GM12878 (cell line): ENCODE data around the gene TP53BP1. TPM values are rescaled to one million over a fixed set of nuclear protein-coding genes. Genes with fewer than 3 reads are reported as not detected.

Experiments used
- ATAC-seq: fragments of 200-7000 bp; cut with Tn5 transposase; 3 replicates; pipeline ENCODE4 v1.9.1; 2020; ENCODE audit warnings: mild to moderate bottlenecking, moderate library complexity
- BruUV-seq: library from RNA; stranded (reverse); fragments of 400-500 nt; replicated peaks from 2 replicates; lab custom pipeline; 2021; lab: Mats Ljungman, UMichigan
- CTCF ChIA-PET: fragments of 300-600 bp; sonication (Branson Sonifier 250); formaldehyde crosslinking; extraction: SDS; loops from one replicate; lab custom pipeline; 2021; ENCODE audit warnings: inconsistent platforms; lab: Yijun Ruan, JAX
- POLR2A ChIA-PET: fragments of 350-600 bp; formaldehyde crosslinking; extraction: SDS; loops from one replicate; lab custom pipeline; 2021; ENCODE audit warnings: inconsistent platforms; lab: Charles Lee
- RAD21 ChIA-PET: fragments of 300-600 bp; sonication (Branson Sonifier 250); formaldehyde crosslinking; loops from one replicate; lab custom pipeline; 2023; ENCODE audit warnings: antibody characterized with exemption; ENCODE audit not compliant: unreplicated experiment; lab: Charles Lee
- SMC1A ChIA-PET: fragments of 300-600 bp; sonication (Branson Sonifier 250); formaldehyde crosslinking; loops from one replicate; lab custom pipeline; 2023; ENCODE audit not compliant: unreplicated experiment, uncharacterized antibody; lab: Charles Lee
- DNase-seq: peaks from one replicate; pipeline ENCODE4 v3.0.0-alpha.2; 2011; ENCODE audit warnings: low read depth, low spot score
- FAIRE-seq: peaks from 3 replicates; lab custom pipeline; 2011; peaks lifted over from hg19 to GRCh38; lab: Jason Lieb, UNC
- H2AFZ ChIP-seq: 2 replicates; pipeline ENCODE4 v1.6.0; 2011; ENCODE audit warnings: low read depth, low read length, control low read depth; ENCODE audit not compliant: control insufficient read depth
- H3K27ac ChIP-seq: 2 replicates; pipeline ENCODE4 v1.5.1; 2011; ENCODE audit warnings: control low read depth; ENCODE audit not compliant: control insufficient read depth, insufficient read depth
- H3K27me3 ChIP-seq, 2 experiments: replicated peaks in 1 of 2; 2 replicates each; pipeline versions ENCODE4 v1.6.0 to v1.6.1; 2011; ENCODE audit warnings: low read length in 1 of 2; ENCODE audit not compliant: control insufficient read depth in 2 of 2, insufficient read depth in 2 of 2
- H3K36me3 ChIP-seq, 2 experiments: 2 replicates each; pipeline ENCODE4 v1.5.1; 2011; ENCODE audit warnings: low read length in 1 of 2; ENCODE audit not compliant: control insufficient read depth in 2 of 2, insufficient read depth in 2 of 2
- H3K4me1 ChIP-seq: 2 replicates; pipeline ENCODE4 v1.6.1; 2011; ENCODE audit warnings: mild to moderate bottlenecking, low read length, moderate library complexity, mixed read lengths; ENCODE audit not compliant: control insufficient read depth, insufficient read depth
- H3K4me2 ChIP-seq: 2 replicates; pipeline ENCODE4 v1.6.0; 2011; ENCODE audit warnings: control low read depth; ENCODE audit not compliant: control insufficient read depth, insufficient read depth
- H3K4me3 ChIP-seq: fragments of 200-600 bp; sonication (generic); 2 replicates; pipeline ENCODE4 v1.5.1; 2016
- H3K79me2 ChIP-seq: 2 replicates; pipeline ENCODE4 v1.6.0; 2011; ENCODE audit warnings: low read length; ENCODE audit not compliant: control insufficient read depth, insufficient read depth
- H3K9ac ChIP-seq: 2 replicates; pipeline ENCODE4 v1.8.0; 2011; ENCODE audit warnings: low read length, control low read depth, mixed read lengths; ENCODE audit not compliant: control insufficient read depth, insufficient read depth
- H3K9me3 ChIP-seq: replicated peaks from 3 replicates; pipeline ENCODE4 v1.5.1; 2011; ENCODE audit warnings: mild to moderate bottlenecking, low read length; ENCODE audit not compliant: control insufficient read depth, insufficient read depth
- H4K20me1 ChIP-seq: 2 replicates; pipeline ENCODE4 v1.6.0; 2011; ENCODE audit not compliant: control insufficient read depth, insufficient read depth
- EZH2 ChIP-seq: IDR thresholded peaks from 2 replicates; pipeline ENCODE4 v1.6.1; 2012; ENCODE audit warnings: low read depth, mild to moderate bottlenecking, control low read depth, inconsistent platforms, low read length, borderline replicate concordance; ENCODE audit not compliant: control insufficient read depth
- GATAD2B ChIP-seq: fragments of 450-650 bp; conservative IDR thresholded peaks from 2 replicates; pipeline ENCODE4 v1.6.1; 2017; ENCODE audit warnings: low read depth, mild to moderate bottlenecking, moderate library complexity
- MTA2 ChIP-seq: fragments of 450-650 bp; IDR thresholded peaks from 2 replicates; pipeline ENCODE4 v1.6.1; 2016; ENCODE audit warnings: low read depth, mild to moderate bottlenecking, moderate library complexity
- MYC ChIP-seq: IDR thresholded peaks from 2 replicates; pipeline ENCODE4 v1.6.1; 2011; ENCODE audit warnings: mild to moderate bottlenecking, low read length, moderate library complexity, inconsistent platforms; ENCODE audit not compliant: insufficient read depth, insufficient replicate concordance, insufficient read length, severe bottlenecking
- RAD21 ChIP-seq: IDR thresholded peaks from 2 replicates; pipeline ENCODE4 v1.6.1; 2011; ENCODE audit warnings: mild to moderate bottlenecking, low read depth, low read length, moderate library complexity; ENCODE audit not compliant: insufficient read depth
- RB1 ChIP-seq: fragments of 450-650 bp; formaldehyde crosslinking; IDR thresholded peaks from 2 replicates; pipeline ENCODE4 v1.6.1; 2017; ENCODE audit warnings: mild to moderate bottlenecking, borderline replicate concordance
- SIN3A ChIP-seq: IDR thresholded peaks from 2 replicates; pipeline ENCODE4 v1.6.1; 2012; ENCODE audit warnings: low read depth, low read length, improper control_type of control experiment
- SMC3 ChIP-seq: IDR thresholded peaks from 2 replicates; pipeline ENCODE4 v1.6.1; 2011; ENCODE audit warnings: low read length, improper control_type of control experiment, borderline replicate concordance
- SUZ12 ChIP-seq: fragments of 200-600 bp; sonication (generic); IDR thresholded peaks from one replicate; pipeline ENCODE4 v1.6.1; 2018; ENCODE audit warnings: antibody characterized with exemption, mild to moderate bottlenecking; ENCODE audit not compliant: unreplicated experiment
- TCF3 ChIP-seq: IDR thresholded peaks from 2 replicates; pipeline ENCODE4 v1.6.1; 2012; ENCODE audit warnings: low read depth, mild to moderate bottlenecking, low read length, borderline replicate concordance; ENCODE audit not compliant: insufficient read depth
- USF1 ChIP-seq: IDR thresholded peaks from 2 replicates; pipeline ENCODE4 v1.6.1; 2011; ENCODE audit warnings: borderline replicate concordance, low read depth, mild to moderate bottlenecking, moderate library complexity, mixed read lengths, low read length; ENCODE audit not compliant: insufficient read depth; ENCODE audit errors: extremely low read length
- ZBED1 ChIP-seq: IDR thresholded peaks from 2 replicates; pipeline ENCODE4 v1.6.1; 2016; ENCODE audit warnings: borderline replicate concordance
- WGBS: methylation state at CpG from one replicate; pipeline ENCODE4 v1.1.6; 2016; ENCODE audit warnings: low lambda C conversion rate; ENCODE audit not compliant: insufficient replicate concordance, insufficient coverage; ENCODE audit errors: missing lambda C conversion rate; 5-methylcytosine and 5-hydroxymethylcytosine counted together
- in situ Hi-C: fragments of 300-500 bp; cut with MboI; formaldehyde crosslinking; loops from 9 replicates; pipeline ENCODE4 v1.14.3; 2018; ENCODE audit warnings: mixed read lengths
- intact Hi-C: fragments of 100-400 bp; cut with micrococcal nuclease; formaldehyde crosslinking; loops from one replicate; pipeline ENCODE4 v1.14.2; 2022; ENCODE audit not compliant: unreplicated experiment
- polyA plus RNA-seq, 11 experiments: library from polyadenylated mRNA; depleted of rRNA in 4 of 11; unstranded in 6 of 11; stranded (reverse) in 5 of 11; fragments of >200 nt; fragmentation: Nextera tagmentation in 4 of 11; fragmentation: Illumina TruSeq in 1 of 11; extraction: Ambion mirVana in 4 of 11; extraction: Trizol in 1 of 11; gene quantifications; 1 replicate in 1 of 11; 2 replicates in 10 of 11; pipeline versions ENCODE4 v1.2.1 to v1.2.3, GENCODE V29; 2011 to 2016; ENCODE audit warnings: inconsistent platforms in 2 of 11, missing spikeins in 2 of 11, low read depth in 1 of 11
- total RNA-seq, 4 experiments: library from RNA; depleted of rRNA in 3 of 4; stranded (reverse); fragments of >200 nt in 3 of 4; fragmentation: Illumina TruSeq in 1 of 4; extraction: Trizol in 1 of 4; gene quantifications; 2 replicates each; pipeline versions ENCODE4 v1.2.1 to v1.2.3, GENCODE V29; 2013 to 2021
- TF ChIP-seq, protein P1 (sequence below), 3 experiments: IDR thresholded peaks in 2 of 3; conservative IDR thresholded peaks in 1 of 3; 2 replicates each; pipeline ENCODE4 v1.5.1; 2011; ENCODE audit warnings: low read depth in 3 of 3, low read length in 3 of 3, mild to moderate bottlenecking in 3 of 3, control low read depth in 2 of 3, moderate library complexity in 2 of 3, inconsistent platforms in 1 of 3, mixed read lengths in 1 of 3; ENCODE audit not compliant: control insufficient read depth in 2 of 3, insufficient read depth in 1 of 3; ENCODE audit errors: extremely low read depth in 1 of 3
- TF ChIP-seq, protein P2 (sequence below): IDR thresholded peaks from 2 replicates; pipeline ENCODE4 v1.6.1; 2012; ENCODE audit warnings: low read depth, low read length, improper control_type of control experiment

TP53BP1 gene
- total and polyA plus RNA-seq, 10 of the 15 experiments (the other 5 are each of a cell fraction or from before 2014, with no cell fraction given): 6.2 to 50.2 (median 19.3) TPM

DNA sequence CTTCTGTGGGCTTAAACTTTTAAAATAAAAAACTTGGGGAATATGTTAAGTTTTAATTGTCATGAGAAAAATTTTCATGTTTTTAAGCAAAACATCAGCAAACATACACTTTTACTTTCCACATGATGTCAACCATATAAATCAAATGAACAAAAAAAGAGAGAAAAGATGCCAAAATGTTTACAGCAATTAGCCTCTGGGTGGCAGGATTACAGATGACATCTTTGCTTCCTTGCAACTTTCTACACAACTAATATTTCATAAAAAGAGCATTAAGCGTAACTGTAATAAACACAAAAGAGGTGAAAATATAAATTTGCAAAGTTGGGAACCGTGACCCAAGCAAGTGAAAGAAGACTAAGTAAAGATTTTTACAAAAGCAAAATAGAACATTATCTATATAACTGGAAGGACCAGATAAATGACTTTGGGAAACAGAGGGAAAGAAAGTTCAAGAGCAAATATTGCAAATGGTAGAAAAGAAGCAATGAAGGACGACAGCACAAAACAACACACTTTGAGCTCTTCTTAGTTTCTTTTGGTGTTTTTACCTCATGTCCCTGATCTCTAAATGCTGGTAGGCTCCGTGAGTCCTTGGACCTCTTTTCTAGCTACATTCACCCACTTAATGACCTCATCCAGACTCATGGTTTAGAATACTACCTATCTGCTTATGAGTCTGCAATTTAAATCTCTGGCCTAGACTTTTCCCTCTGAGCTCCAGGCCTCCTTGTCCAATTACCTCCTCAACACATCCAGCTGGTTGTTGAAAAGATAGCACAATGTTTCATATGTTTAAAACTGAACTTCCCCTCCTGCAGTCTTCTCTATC, 9.4 kb downstream of the TP53BP1 start:
- DNase-seq: no peak
- no peak; the same call in 2 of the 3 replicates for ATAC-seq
- WGBS: 81% methylated on average over 4 of the region's 4 CpGs
- RAD21 ChIA-PET: interaction anchor here (0.7 to 1.0 kb wide), 3 partner anchors 10 to 31 kb away, joined by 4 to 5 read pairs (median 5); partner anchors contain the start of gene TP53BP1
- Histone ChIP-seq H4K20me1 (no peaks in the 10 kb centered on the region), H3K4me2 (no peak overlapping the region), H3K36me3 (peaks cover 0 to 7% of the 10 kb centered on the region in 2 experiments; a peak in 2 of 4 replicates), H3K9me3 (no peaks in the 10 kb centered on the region), H3K4me3 (no peak overlapping the region), H3K9ac (no peak overlapping the region), H3K27ac (no peak overlapping the region), H3K79me2 (no peaks in the 10 kb centered on the region), H3K27me3 (no peaks in the 10 kb centered on the region), H3K4me1 (no peaks in the 10 kb centered on the region), H2AFZ (no peak overlapping the region)
- intact Hi-C loops: no loop called here
- no TSS peak for BruUV-seq
- POLR2A ChIA-PET: no interaction called here
- no peak for FAIRE-seq
- TF ChIP-seq, protein P1, sequence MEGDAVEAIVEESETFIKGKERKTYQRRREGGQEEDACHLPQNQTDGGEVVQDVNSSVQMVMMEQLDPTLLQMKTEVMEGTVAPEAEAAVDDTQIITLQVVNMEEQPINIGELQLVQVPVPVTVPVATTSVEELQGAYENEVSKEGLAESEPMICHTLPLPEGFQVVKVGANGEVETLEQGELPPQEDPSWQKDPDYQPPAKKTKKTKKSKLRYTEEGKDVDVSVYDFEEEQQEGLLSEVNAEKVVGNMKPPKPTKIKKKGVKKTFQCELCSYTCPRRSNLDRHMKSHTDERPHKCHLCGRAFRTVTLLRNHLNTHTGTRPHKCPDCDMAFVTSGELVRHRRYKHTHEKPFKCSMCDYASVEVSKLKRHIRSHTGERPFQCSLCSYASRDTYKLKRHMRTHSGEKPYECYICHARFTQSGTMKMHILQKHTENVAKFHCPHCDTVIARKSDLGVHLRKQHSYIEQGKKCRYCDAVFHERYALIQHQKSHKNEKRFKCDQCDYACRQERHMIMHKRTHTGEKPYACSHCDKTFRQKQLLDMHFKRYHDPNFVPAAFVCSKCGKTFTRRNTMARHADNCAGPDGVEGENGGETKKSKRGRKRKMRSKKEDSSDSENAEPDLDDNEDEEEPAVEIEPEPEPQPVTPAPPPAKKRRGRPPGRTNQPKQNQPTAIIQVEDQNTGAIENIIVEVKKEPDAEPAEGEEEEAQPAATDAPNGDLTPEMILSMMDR (IDR thresholded peaks at IDR 0.05 in 2 of 3, conservative IDR thresholded peaks at IDR 0.05 in 1 of 3; ENCODE audit: control insufficient read depth in 2 of 3, extremely low read depth in 1 of 3, insufficient read depth in 1 of 3, low read depth in 3 of 3, low read length in 3 of 3): peak; percentile 12 to 36 (median 35); a peak in 4 of 6 replicates
- no peak for TF ChIP-seq MYC
- TF ChIP-seq, protein P2, sequence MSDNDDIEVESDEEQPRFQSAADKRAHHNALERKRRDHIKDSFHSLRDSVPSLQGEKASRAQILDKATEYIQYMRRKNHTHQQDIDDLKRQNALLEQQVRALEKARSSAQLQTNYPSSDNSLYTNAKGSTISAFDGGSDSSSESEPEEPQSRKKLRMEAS: no peak
- peak; percentile 40; the same call in 1 of the 2 replicates for TF ChIP-seq SMC3
- no peak for TF ChIP-seq EZH2
- 0 out of 2 replicates have a peak, but pooled peaks have one; percentile 24 for TF ChIP-seq RAD21
- TF ChIP-seq TCF3: no peak
- TF ChIP-seq USF1: no peak
- TF ChIP-seq GATAD2B: no peak
- TF ChIP-seq MTA2: no peak
- no peak for TF ChIP-seq SUZ12
- TF ChIP-seq ZBED1: no peak
- TF ChIP-seq RB1: no peak
- no peak for TF ChIP-seq SIN3A
- in situ Hi-C loops: no loop called here
- CTCF ChIA-PET: interaction anchor here (1.0 to 4.5 kb wide), 4 partner anchors 10 to 107 kb away, joined by 3 to 54 read pairs (median 4); no protein-coding TSS in a partner anchor
- SMC1A ChIA-PET: interaction anchor here (1.1 to 3.9 kb wide), 3 partner anchors 10 to 31 kb away, joined by 5 to 26 read pairs (median 6); no protein-coding TSS in a partner anchor
